ENCODE results near the gene CCR5AS.

Gene CCR5AS

DNA sequence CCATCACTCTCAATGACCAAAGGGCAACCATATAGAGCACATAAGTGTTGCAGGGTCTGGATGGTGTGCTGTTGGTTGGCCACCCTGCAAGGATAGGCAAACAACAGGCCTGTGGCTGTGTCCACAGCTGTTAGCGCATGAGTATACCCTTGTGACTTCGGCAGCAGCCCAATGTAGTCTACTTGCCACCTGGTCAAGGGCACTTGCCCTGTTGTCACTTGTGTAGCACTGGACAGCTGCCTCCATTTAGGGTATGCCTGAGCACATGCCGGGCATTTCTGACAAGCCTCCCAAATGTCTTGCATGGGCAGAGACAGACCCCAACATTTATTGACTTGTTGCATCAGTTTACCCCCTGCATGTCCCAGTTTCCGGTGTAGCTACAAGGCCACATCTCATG is 12.9 kb upstream of the CCR5AS start:
- Histone ChIP-seq H3K27me3 (no peaks in the 10 kb centered on the region), H3K4me3 (no peak overlapping the region), H3K4me1 (no peaks in the 10 kb centered on the region), H3K27ac (no peak overlapping the region), H3K9me3 (no peaks in the 10 kb centered on the region), H3K36me3 (no peaks in the 10 kb centered on the region)
- TF ChIP-seq, protein P1, sequence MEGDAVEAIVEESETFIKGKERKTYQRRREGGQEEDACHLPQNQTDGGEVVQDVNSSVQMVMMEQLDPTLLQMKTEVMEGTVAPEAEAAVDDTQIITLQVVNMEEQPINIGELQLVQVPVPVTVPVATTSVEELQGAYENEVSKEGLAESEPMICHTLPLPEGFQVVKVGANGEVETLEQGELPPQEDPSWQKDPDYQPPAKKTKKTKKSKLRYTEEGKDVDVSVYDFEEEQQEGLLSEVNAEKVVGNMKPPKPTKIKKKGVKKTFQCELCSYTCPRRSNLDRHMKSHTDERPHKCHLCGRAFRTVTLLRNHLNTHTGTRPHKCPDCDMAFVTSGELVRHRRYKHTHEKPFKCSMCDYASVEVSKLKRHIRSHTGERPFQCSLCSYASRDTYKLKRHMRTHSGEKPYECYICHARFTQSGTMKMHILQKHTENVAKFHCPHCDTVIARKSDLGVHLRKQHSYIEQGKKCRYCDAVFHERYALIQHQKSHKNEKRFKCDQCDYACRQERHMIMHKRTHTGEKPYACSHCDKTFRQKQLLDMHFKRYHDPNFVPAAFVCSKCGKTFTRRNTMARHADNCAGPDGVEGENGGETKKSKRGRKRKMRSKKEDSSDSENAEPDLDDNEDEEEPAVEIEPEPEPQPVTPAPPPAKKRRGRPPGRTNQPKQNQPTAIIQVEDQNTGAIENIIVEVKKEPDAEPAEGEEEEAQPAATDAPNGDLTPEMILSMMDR (IDR thresholded peaks at IDR 0.05): no peak
- no peak for TF ChIP-seq POLR2A (IDR thresholded peaks at IDR 0.05)
- intact Hi-C loops (cut with DNase I; ENCODE audit: low total_unique reads): no loop called here
- no peak for DNase-seq

DNA sequence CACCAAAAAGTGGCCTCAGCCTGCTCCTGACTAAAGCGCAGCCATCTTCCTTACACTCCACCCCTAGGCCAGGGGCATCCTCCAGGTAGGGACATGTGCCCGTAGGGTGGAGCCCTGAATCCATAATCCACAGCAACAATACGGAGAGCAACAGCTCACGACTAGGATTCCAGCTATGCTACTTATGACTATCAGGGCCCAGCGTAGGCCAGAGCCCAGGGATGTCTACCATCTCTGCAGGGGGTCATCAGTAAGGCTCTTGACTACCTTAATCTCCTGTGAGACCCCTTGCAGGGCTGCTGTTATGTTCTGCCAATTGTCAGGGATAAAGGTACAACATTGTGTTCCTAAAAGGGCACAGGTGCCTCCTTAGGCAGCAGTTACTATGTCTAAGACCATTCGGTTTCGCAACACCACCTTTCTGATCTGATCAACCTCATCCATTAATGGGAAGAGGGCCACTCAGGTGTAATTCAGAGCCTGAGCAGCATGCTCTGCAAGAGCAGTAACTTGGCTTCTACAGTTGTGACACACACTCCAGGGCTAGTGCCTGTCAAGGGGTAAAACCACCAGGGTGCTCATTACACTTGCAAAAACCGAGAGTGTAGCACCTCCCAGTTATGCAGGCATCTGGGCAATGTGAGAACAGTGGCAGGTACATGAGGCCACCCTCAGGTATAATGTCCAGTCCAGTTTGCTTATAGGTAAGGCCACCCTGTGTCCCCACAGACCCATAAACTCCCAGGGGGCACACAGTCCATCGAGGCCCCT is 11.2 kb upstream of the CCR5AS start:
- Histone ChIP-seq H3K27ac (no peak overlapping the region), H3K4me1 (no peaks in the 10 kb centered on the region), H3K36me3 (no peaks in the 10 kb centered on the region), H3K9me3 (no peaks in the 10 kb centered on the region), H3K4me3 (no peak overlapping the region), H3K27me3 (no peaks in the 10 kb centered on the region)
- intact Hi-C loops (cut with DNase I; ENCODE audit: low total_unique reads): no loop called here
- no peak for DNase-seq
- no peak for TF ChIP-seq POLR2A (IDR thresholded peaks at IDR 0.05)
- TF ChIP-seq, protein P1 (IDR thresholded peaks at IDR 0.05): no peak

- TF ChIP-seq POLR2A (IDR thresholded peaks at IDR 0.05): no peak
- TF ChIP-seq, protein P1 (IDR thresholded peaks at IDR 0.05): no peak
- intact Hi-C loops (cut with DNase I; ENCODE audit: low total_unique reads): no loop called here
Observed at GRCh38 chr3:46416811-46417510, 10.1 kb upstream of the CCR5AS start.

GRCh38 chr3:46416125-46416810 is 9.4 kb upstream of the CCR5AS start:
- intact Hi-C loops (cut with DNase I; ENCODE audit: low total_unique reads): no loop called here
- no peaks in the 10 kb centered on the region for H3K27me3 ChIP-seq
- H3K27ac ChIP-seq: no peak overlapping the region
- no peak overlapping the region for H3K4me3 ChIP-seq
- no peaks in the 10 kb centered on the region for H3K9me3 ChIP-seq
- no peak for DNase-seq
- no peaks in the 10 kb centered on the region for H3K36me3 ChIP-seq
- TF ChIP-seq, protein P1 (IDR thresholded peaks at IDR 0.05): no peak
- no peak for TF ChIP-seq POLR2A (IDR thresholded peaks at IDR 0.05)
- no peaks in the 10 kb centered on the region for H3K4me1 ChIP-seq

More at GRCh38 chr3:46416811-46417510, 10.1 kb upstream of the CCR5AS start:
- H3K4me3 ChIP-seq: no peak overlapping the region
- no peaks in the 10 kb centered on the region for H3K4me1 ChIP-seq
- H3K36me3 ChIP-seq: no peaks in the 10 kb centered on the region
- H3K27ac ChIP-seq: no peak overlapping the region
- no peaks in the 10 kb centered on the region for H3K27me3 ChIP-seq
- no peaks in the 10 kb centered on the region for H3K9me3 ChIP-seq
- no peak for DNase-seq

DNA sequence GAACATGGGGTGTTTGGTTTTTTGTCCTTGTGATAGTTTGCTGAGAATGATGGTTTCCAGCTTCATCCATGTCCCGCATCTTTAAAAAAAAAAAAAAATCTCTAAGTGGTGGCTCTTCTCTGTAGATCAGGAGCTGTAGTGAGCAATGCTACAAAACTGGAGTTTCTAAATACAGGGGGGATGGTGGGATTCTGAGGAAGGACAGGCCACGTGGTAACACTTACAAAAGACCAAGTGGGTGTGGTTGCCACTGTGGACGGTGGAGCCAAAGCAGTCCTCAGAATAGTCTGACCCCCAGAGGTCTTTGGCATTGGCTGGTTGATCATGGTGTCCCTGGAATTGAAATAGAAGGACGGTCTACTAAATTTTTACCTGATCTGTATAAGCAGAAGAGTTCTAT is 7.9 kb upstream of the CCR5AS start:
- no peak for TF ChIP-seq POLR2A (IDR thresholded peaks at IDR 0.05)
- TF ChIP-seq, protein P1 (IDR thresholded peaks at IDR 0.05): no peak
- Histone ChIP-seq H3K4me1 (no peaks in the 10 kb centered on the region), H3K9me3 (no peaks in the 10 kb centered on the region), H3K36me3 (no peaks in the 10 kb centered on the region), H3K27ac (no peak overlapping the region), H3K27me3 (no peaks in the 10 kb centered on the region), H3K4me3 (no peak overlapping the region)
- intact Hi-C loops (cut with DNase I; ENCODE audit: low total_unique reads): no loop called here
- DNase-seq: no peak

All from uterus (tissue), 3 donors.